Measurements from ENCODE around the gene HOXA2.

- TF ChIP-seq CTCF (IDR thresholded peaks at IDR 0.05; ENCODE audit: poor library complexity) (no peak), EZH2phosphoT487 (IDR thresholded peaks at IDR 0.05; ENCODE audit: low read depth, severe bottlenecking, unreplicated experiment) (no peak)
Measured at GRCh38 chr7:27088002-27088922, 14.2 kb downstream of the HOXA2 start.

Data from hepatocyte (in vitro differentiated cells).